Keratinocyte (primary cell): ENCODE results near the gene FER1L5. TPM values are rescaled to one million over a fixed set of nuclear protein-coding genes. Genes with fewer than 3 reads are reported as not detected.

Experiments
- DNase-seq: peaks from one replicate; pipeline ENCODE4 v3.0.0-alpha.2; 2011; ENCODE audit warnings: low read depth, missing footprints, low spot score
- FAIRE-seq: peaks from 2 replicates; lab custom pipeline; 2011; peaks lifted over from hg19 to GRCh38; lab: Jason Lieb, UNC
- H2AFZ ChIP-seq: 2 replicates; pipeline ENCODE4 v1.6.0; 2012; ENCODE audit warnings: low read length, control low read depth, inconsistent platforms; ENCODE audit not compliant: control insufficient read depth
- H3K27ac ChIP-seq: 2 replicates; pipeline ENCODE4 v1.5.1; 2011; ENCODE audit warnings: low read length; ENCODE audit not compliant: control insufficient read depth, insufficient read depth
- H3K27me3 ChIP-seq: 3 replicates; pipeline ENCODE4 v1.6.0; 2011; ENCODE audit warnings: low read length; ENCODE audit not compliant: control insufficient read depth, insufficient read depth; ENCODE audit errors: extremely low read depth
- H3K36me3 ChIP-seq, 2 experiments: 2 replicates in 1 of 2; 3 replicates in 1 of 2; pipeline ENCODE4 v1.5.1; 2011; ENCODE audit warnings: low read length in 2 of 2, mild to moderate bottlenecking in 1 of 2; ENCODE audit not compliant: control insufficient read depth in 2 of 2, insufficient read depth in 2 of 2; ENCODE audit errors: extremely low read depth in 1 of 2
- H3K4me1 ChIP-seq: 3 replicates; pipeline ENCODE4 v1.5.1; 2011; ENCODE audit warnings: low read length; ENCODE audit not compliant: control insufficient read depth, insufficient read depth; ENCODE audit errors: extremely low read depth
- H3K4me2 ChIP-seq: 3 replicates; pipeline ENCODE4 v1.6.0; 2011; ENCODE audit warnings: low read depth, low read length; ENCODE audit not compliant: control insufficient read depth, insufficient read depth; ENCODE audit errors: extremely low read depth
- H3K4me3 ChIP-seq, 3 experiments: fragments of 200-600 bp in 1 of 3; sonication (generic) in 1 of 3; 2 replicates in 2 of 3; 3 replicates in 1 of 3; pipeline ENCODE4 v1.5.1; 2011 to 2016; ENCODE audit warnings: low read length in 3 of 3, mild to moderate bottlenecking in 3 of 3, control low read depth in 2 of 3, inconsistent platforms in 1 of 3, low read depth in 1 of 3, mixed read lengths in 1 of 3, mixed run types in 1 of 3, moderate library complexity in 1 of 3; ENCODE audit not compliant: control insufficient read depth in 2 of 3, insufficient read depth in 2 of 3; ENCODE audit errors: extremely low read depth in 1 of 3
- H3K79me2 ChIP-seq: 2 replicates; pipeline ENCODE4 v1.6.0; 2012; ENCODE audit warnings: low read length; ENCODE audit not compliant: control insufficient read depth, insufficient read depth
- H3K9ac ChIP-seq: 3 replicates; pipeline ENCODE4 v1.6.0; 2011; ENCODE audit warnings: low read length; ENCODE audit not compliant: control insufficient read depth, insufficient read depth; ENCODE audit errors: extremely low read depth
- H3K9me1 ChIP-seq: 3 replicates; pipeline ENCODE4 v1.6.0; 2011; ENCODE audit warnings: low read length; ENCODE audit not compliant: control insufficient read depth, insufficient read depth; ENCODE audit errors: extremely low read depth
- H3K9me3 ChIP-seq: 2 replicates; pipeline ENCODE4 v1.5.1; 2012; ENCODE audit warnings: low read depth, low read length; ENCODE audit not compliant: control insufficient read depth
- H4K20me1 ChIP-seq: 3 replicates; pipeline ENCODE4 v1.6.0; 2011; ENCODE audit warnings: low read length; ENCODE audit not compliant: control insufficient read depth, insufficient read depth; ENCODE audit errors: extremely low read depth
- CTCF ChIP-seq, 3 experiments: IDR thresholded peaks in 1 of 3; conservative IDR thresholded peaks in 1 of 3; optimal IDR thresholded peaks in 1 of 3; 2 replicates in 2 of 3; 3 replicates in 1 of 3; pipeline versions ENCODE3 to v1.5.1; 2011; ENCODE audit warnings: low read length in 3 of 3, mild to moderate bottlenecking in 3 of 3, moderate library complexity in 2 of 3, control low read depth in 1 of 3, inconsistent platforms in 1 of 3; ENCODE audit not compliant: insufficient read depth in 2 of 3; ENCODE audit errors: extremely low read depth in 1 of 3
- EZH2 ChIP-seq: IDR thresholded peaks from one replicate; pipeline ENCODE4 v1.6.1; 2012; ENCODE audit warnings: inconsistent platforms, mild to moderate bottlenecking, low read length, moderate library complexity
- dilution Hi-C: fragments of 300-500 bp; cut with MboI; formaldehyde crosslinking; loops from one replicate; pipeline ENCODE4 v1.7.0; 2020; ENCODE audit warnings: low sequenced_read_pairs; ENCODE audit not compliant: extremely low pct_ligation_motif_present
- polyA plus RNA-seq, 5 experiments: library from polyadenylated mRNA; depleted of rRNA in 3 of 5; stranded (reverse) in 3 of 5; stranded (forward) in 1 of 5; unstranded in 1 of 5; fragments of >200 nt; gene quantifications; 1 replicate in 1 of 5; 2 replicates in 3 of 5; 3 replicates in 1 of 5; pipeline versions ENCODE4 v1.2.1 to v1.2.3, GENCODE V29; 2011 to 2012; ENCODE audit warnings: missing spikeins in 2 of 5, low read depth in 1 of 5, low replicate concordance in 1 of 5

FER1L5 gene
- polyA plus RNA-seq, 1 donor (not counting 4 experiments of a cell fraction or from before 2014, with no cell fraction given) = 0.01 TPM

GRCh38 chr2:96647681-96648080 lies 5.1 kb downstream of the FER1L5 start:
- Histone ChIP-seq H4K20me1 (no peaks in the 10 kb centered on the region), H3K9me3 (no peaks in the 10 kb centered on the region), H3K27me3 (no peaks in the 10 kb centered on the region), H3K9me1 (no peaks in the 10 kb centered on the region), H3K4me1 (no peaks in the 10 kb centered on the region), H2AFZ (no peak overlapping the region), H3K79me2 (no peaks in the 10 kb centered on the region), H3K27ac (no peak overlapping the region), H3K9ac (no peak overlapping the region), H3K4me2 (no peak overlapping the region), H3K36me3 (no peaks in the 10 kb centered on the region), H3K4me3 (no peak overlapping the region)
- no peak for DNase-seq
- no peak for FAIRE-seq
- TF ChIP-seq CTCF (optimal IDR thresholded peaks at IDR 0.05 in 1 of 3, IDR thresholded peaks at IDR 0.05 in 1 of 3, conservative IDR thresholded peaks at IDR 0.05 in 1 of 3; ENCODE audit: extremely low read depth in 1 of 3, insufficient read depth in 2 of 3, low read length in 3 of 3) = no peak
- no peak for TF ChIP-seq EZH2
- dilution Hi-C loops = no loop called here

- Histone ChIP-seq H3K27ac (no peak overlapping the region), H4K20me1 (no peaks in the 10 kb centered on the region), H3K4me2 (no peak overlapping the region), H2AFZ (no peak overlapping the region), H3K27me3 (no peaks in the 10 kb centered on the region), H3K36me3 (no peaks in the 10 kb centered on the region), H3K9ac (no peak overlapping the region), H3K4me1 (no peaks in the 10 kb centered on the region), H3K9me1 (no peaks in the 10 kb centered on the region), H3K79me2 (no peaks in the 10 kb centered on the region), H3K9me3 (no peaks in the 10 kb centered on the region), H3K4me3 (no peak overlapping the region)
- DNase-seq (no peak), FAIRE-seq (no peak)
- TF ChIP-seq EZH2 (no peak), CTCF (optimal IDR thresholded peaks at IDR 0.05 in 1 of 3, IDR thresholded peaks at IDR 0.05 in 1 of 3, conservative IDR thresholded peaks at IDR 0.05 in 1 of 3; ENCODE audit: extremely low read depth in 1 of 3, insufficient read depth in 2 of 3, low read length in 3 of 3) (no peak)
- dilution Hi-C loops = no loop called here
Measured at GRCh38 chr2:96648306-96648930, 5.9 kb downstream of the FER1L5 start.
